ENCODE measurements around the gene SPATA6. TPM values are rescaled to one million over a fixed set of nuclear protein-coding genes. Genes with fewer than 3 reads are reported as not detected.
A peak's percentile ranks its signal among the peaks of the same experiment; 100 is the strongest.
"Not testable (repeated sequence)": the region's sequence is repeated elsewhere in the genome, so short reads cannot be mapped to it uniquely, and the experiment has no call there.

Gene SPATA6
- total and polyA plus RNA-seq, 2 of the 13 experiments (the other 11 are each of a cell fraction or from before 2014, with no cell fraction given), result 0.81 to 3.3 TPM

DNA sequence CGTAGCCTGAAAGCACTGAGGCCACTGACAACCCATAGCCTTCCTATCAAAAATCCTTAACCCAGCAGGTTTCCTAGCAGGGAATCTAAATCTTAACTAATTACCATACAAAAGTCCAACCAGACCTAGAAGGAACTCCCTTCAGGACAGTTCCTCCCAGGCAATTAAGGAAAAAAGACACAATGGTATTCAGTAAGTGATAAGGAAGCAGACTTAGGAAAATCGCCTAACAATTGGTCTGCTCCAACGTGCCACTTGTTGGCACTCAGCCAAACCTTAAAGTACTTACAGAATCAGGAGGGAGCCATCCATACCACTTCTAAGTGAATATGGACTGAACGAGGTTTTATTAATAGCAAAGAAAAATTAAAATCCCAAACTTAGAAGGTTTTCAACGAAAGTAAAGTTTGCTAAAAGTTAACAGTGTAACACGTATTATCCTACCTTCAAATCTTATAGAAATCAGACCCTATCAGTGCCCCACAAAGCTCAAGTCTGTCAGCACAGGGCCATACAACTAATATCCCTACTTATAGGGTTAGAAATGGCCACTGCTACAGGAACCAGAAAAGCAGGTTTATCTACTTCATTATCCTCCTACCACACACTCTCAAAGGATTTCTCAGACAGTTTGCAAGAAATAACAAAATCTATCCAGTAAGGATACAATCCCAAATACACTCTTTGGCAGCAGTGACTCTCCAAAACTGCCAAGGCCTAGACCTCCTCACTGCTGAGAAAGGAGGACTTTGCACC is 29.0 kb downstream of the SPATA6 start (continued):
- TF ChIP-seq, protein P1, sequence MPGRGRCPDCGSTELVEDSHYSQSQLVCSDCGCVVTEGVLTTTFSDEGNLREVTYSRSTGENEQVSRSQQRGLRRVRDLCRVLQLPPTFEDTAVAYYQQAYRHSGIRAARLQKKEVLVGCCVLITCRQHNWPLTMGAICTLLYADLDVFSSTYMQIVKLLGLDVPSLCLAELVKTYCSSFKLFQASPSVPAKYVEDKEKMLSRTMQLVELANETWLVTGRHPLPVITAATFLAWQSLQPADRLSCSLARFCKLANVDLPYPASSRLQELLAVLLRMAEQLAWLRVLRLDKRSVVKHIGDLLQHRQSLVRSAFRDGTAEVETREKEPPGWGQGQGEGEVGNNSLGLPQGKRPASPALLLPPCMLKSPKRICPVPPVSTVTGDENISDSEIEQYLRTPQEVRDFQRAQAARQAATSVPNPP (CRISPR knock-in tag; IDR thresholded peaks at IDR 0.05), result no peak
- TF ChIP-seq, protein P2, sequence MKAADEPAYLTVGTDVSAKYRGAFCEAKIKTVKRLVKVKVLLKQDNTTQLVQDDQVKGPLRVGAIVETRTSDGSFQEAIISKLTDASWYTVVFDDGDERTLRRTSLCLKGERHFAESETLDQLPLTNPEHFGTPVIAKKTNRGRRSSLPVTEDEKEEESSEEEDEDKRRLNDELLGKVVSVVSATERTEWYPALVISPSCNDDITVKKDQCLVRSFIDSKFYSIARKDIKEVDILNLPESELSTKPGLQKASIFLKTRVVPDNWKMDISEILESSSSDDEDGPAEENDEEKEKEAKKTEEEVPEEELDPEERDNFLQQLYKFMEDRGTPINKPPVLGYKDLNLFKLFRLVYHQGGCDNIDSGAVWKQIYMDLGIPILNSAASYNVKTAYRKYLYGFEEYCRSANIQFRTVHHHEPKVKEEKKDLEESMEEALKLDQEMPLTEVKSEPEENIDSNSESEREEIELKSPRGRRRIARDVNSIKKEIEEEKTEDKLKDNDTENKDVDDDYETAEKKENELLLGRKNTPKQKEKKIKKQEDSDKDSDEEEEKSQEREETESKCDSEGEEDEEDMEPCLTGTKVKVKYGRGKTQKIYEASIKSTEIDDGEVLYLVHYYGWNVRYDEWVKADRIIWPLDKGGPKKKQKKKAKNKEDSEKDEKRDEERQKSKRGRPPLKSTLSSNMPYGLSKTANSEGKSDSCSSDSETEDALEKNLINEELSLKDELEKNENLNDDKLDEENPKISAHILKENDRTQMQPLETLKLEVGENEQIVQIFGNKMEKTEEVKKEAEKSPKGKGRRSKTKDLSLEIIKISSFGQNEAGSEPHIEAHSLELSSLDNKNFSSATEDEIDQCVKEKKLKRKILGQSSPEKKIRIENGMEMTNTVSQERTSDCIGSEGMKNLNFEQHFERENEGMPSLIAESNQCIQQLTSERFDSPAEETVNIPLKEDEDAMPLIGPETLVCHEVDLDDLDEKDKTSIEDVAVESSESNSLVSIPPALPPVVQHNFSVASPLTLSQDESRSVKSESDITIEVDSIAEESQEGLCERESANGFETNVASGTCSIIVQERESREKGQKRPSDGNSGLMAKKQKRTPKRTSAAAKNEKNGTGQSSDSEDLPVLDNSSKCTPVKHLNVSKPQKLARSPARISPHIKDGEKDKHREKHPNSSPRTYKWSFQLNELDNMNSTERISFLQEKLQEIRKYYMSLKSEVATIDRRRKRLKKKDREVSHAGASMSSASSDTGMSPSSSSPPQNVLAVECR (CRISPR knock-in tag; IDR thresholded peaks at IDR 0.05; ENCODE audit: borderline replicate concordance), result no peak
- TF ChIP-seq SUZ12 (IDR thresholded peaks at IDR 0.05; ENCODE audit: low read depth, low read length) (no peak), PAWR (CRISPR knock-in tag; IDR thresholded peaks at IDR 0.05; ENCODE audit: borderline replicate concordance) (no peak), CBX1 (IDR thresholded peaks at IDR 0.05; ENCODE audit: low read depth) (no peak)

DNA sequence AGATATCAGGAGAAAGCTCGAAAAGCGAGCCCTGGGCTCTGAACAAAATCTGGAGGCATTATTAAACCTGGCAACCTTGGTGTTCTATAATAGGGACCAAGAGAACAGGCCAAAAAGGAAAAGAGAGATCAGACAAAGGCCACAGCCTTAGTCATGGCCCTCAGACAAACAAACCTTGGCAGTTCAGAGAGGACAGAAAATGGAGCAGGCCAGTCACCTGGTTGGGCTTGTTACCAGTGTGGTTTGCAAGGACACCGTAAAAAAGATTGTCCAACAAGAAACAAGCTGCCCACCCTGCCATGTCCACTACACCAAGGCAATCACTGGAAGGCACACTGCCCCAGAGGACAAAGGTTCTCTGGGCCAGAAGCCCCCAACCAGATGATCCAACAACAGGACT is 31.2 kb downstream of the SPATA6 start:
- ATAC-seq; H2AFZ ChIP-seq (ENCODE audit: low read length); BruUV-seq (replicated peaks); intact Hi-C loops (cut with micrococcal nuclease; ENCODE audit: unreplicated experiment); H3K4me3 ChIP-seq (replicated peaks in 1 of 3; ENCODE audit: insufficient read depth in 1 of 3, low read depth in 2 of 3, low read length in 3 of 3); CTCF ChIA-PET (ENCODE audit: low intra/inter-chr PET ratio, low total read pairs); in situ Hi-C loops (cut with HindIII; ENCODE audit: extremely low pct_ligation_motif_present, low pct_unique_long_range_greater_than_20kb); H3K9ac ChIP-seq (ENCODE audit: insufficient read depth, low read depth, low read length); H3K79me2 ChIP-seq (ENCODE audit: insufficient read depth, low read length); H4K20me1 ChIP-seq (ENCODE audit: insufficient read depth, low read length); POLR2A ChIA-PET; H3K27me3 ChIP-seq (ENCODE audit: control insufficient read depth in 1 of 2, insufficient read depth in 2 of 2, low read length in 2 of 2); H3K4me2 ChIP-seq (ENCODE audit: low read depth, low read length); H3K27ac ChIP-seq (ENCODE audit: extremely low read length, insufficient read depth, low read length); H3K36me3 ChIP-seq (replicated peaks in 1 of 2; ENCODE audit: control insufficient read depth in 1 of 2, insufficient read depth in 2 of 2, low read length in 2 of 2); FAIRE-seq: not testable (repeated sequence)
- H3K9me3 ChIP-seq (ENCODE audit: low read length), result peaks cover 11% of the 10 kb centered on the region
- peaks cover 24% of the 10 kb centered on the region for H3K4me1 ChIP-seq (ENCODE audit: insufficient read depth, low read length)
- WGBS (ENCODE audit: low lambda C conversion rate), result 74% methylated on average over 2 of the region's 3 CpGs
- DNase-seq (ENCODE audit: low spot score), result peak; percentile 1

Measured in HepG2 (cell line).